ENCODE measurements around the gene TTC39C. TPM values are rescaled to one million over a fixed set of nuclear protein-coding genes. Genes with fewer than 3 reads are reported as not detected.

Gene TTC39C
- total RNA-seq, 1 donor from 2014 or later = 68.4 TPM

DNA sequence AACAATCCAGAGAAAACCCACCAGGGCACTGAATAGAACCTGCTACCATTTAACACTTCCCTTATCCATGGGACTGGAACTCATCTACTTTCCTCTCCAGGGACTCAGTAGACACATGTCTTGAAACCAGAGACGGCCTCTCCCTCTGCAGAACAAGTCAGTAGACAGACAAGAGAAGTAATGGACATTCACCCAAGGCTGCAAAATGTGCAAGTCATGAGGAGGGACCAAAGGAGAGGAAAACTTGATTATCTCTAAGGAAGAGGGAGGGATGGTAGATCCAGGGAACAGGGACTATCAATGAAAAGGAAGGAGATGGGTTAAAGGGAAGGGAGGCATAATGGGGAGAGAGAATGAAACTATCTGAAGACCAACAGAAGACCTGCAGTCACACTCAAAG, 5.3 kb upstream of the TTC39C start:
- H3K9me3 Mint-ChIP-seq = no peaks in the 10 kb centered on the region
- POLR2A ChIA-PET = interaction anchor here (2.1 kb wide), 1 partner anchor 10 kb away, joined by 7 read pairs; no protein-coding TSS in a partner anchor
- intact Hi-C loops (cut with micrococcal nuclease) = no loop called here
- H3K27me3 Mint-ChIP-seq = no peaks in the 10 kb centered on the region
- TF ChIP-seq, protein P1, sequence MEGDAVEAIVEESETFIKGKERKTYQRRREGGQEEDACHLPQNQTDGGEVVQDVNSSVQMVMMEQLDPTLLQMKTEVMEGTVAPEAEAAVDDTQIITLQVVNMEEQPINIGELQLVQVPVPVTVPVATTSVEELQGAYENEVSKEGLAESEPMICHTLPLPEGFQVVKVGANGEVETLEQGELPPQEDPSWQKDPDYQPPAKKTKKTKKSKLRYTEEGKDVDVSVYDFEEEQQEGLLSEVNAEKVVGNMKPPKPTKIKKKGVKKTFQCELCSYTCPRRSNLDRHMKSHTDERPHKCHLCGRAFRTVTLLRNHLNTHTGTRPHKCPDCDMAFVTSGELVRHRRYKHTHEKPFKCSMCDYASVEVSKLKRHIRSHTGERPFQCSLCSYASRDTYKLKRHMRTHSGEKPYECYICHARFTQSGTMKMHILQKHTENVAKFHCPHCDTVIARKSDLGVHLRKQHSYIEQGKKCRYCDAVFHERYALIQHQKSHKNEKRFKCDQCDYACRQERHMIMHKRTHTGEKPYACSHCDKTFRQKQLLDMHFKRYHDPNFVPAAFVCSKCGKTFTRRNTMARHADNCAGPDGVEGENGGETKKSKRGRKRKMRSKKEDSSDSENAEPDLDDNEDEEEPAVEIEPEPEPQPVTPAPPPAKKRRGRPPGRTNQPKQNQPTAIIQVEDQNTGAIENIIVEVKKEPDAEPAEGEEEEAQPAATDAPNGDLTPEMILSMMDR (IDR thresholded peaks at IDR 0.05) = no peak
- DNase-seq (no peak), ATAC-seq (ENCODE audit: low read depth) (no peak)
- H3K36me3 Mint-ChIP-seq (ENCODE audit: low read depth) = no peaks in the 10 kb centered on the region
- CTCF ChIA-PET = no interaction called here
- peak overlapping the region; percentile 48 for H3K4me3 Mint-ChIP-seq
- H3K27ac Mint-ChIP-seq = peak overlapping the region; percentile 92
- peaks cover 62% of the 10 kb centered on the region for H3K4me1 Mint-ChIP-seq

- ATAC-seq (ENCODE audit: low read depth) = peak; percentile 30
- no peaks in the 10 kb centered on the region for H3K36me3 Mint-ChIP-seq (ENCODE audit: low read depth)
- POLR2A ChIA-PET = interaction anchor here (1.9 to 2.1 kb wide), 2 partner anchors 9 to 41 kb away, joined by 7 to 8 read pairs; no protein-coding TSS in a partner anchor
- peaks cover 60% of the 10 kb centered on the region for H3K4me1 Mint-ChIP-seq
- no peak for DNase-seq
- H3K4me3 Mint-ChIP-seq = peak overlapping the region; percentile 48
- no peaks in the 10 kb centered on the region for H3K9me3 Mint-ChIP-seq
- intact Hi-C loops (cut with micrococcal nuclease) = loop anchor here (2.0 to 5.0 kb wide), 7 partner anchors 43 to 777 kb away; partner anchors contain the start of gene RMC1
- peak overlapping the region; percentile 92 for H3K27ac Mint-ChIP-seq
- TF ChIP-seq, protein P1 (IDR thresholded peaks at IDR 0.05) = no peak
- H3K27me3 Mint-ChIP-seq = no peaks in the 10 kb centered on the region
- CTCF ChIA-PET = no interaction called here
Measured at GRCh38 chr18:24009651-24010333, 4.8 kb upstream of the TTC39C start.

GRCh38 chr18:24010673-24011072, 3.9 kb upstream of the TTC39C start:
- intact Hi-C loops (cut with micrococcal nuclease) = loop anchor here (2.0 to 5.0 kb wide), 7 partner anchors 44 to 778 kb away; partner anchors contain the start of gene RMC1
- H3K4me1 Mint-ChIP-seq = peaks cover 67% of the 10 kb centered on the region
- ChIA-PET CTCF (interaction anchor here (1.0 kb wide), 1 partner anchor 11 kb away, joined by 3 read pairs; no protein-coding TSS in a partner anchor), POLR2A (interaction anchor here (0.5 to 2.1 kb wide), 3 partner anchors 9 to 991 kb away, joined by 4 to 8 read pairs (median 7); no protein-coding TSS in a partner anchor)
- DNase-seq (no peak), ATAC-seq (ENCODE audit: low read depth) (no peak)
- H3K36me3 Mint-ChIP-seq (ENCODE audit: low read depth) = peaks cover 6% of the 10 kb centered on the region
- H3K9me3 Mint-ChIP-seq = no peaks in the 10 kb centered on the region
- H3K4me3 Mint-ChIP-seq = no peak overlapping the region
- TF ChIP-seq, protein P1 (IDR thresholded peaks at IDR 0.05) = no peak
- peak overlapping the region; percentile 92 for H3K27ac Mint-ChIP-seq
- H3K27me3 Mint-ChIP-seq = no peaks in the 10 kb centered on the region

DNA sequence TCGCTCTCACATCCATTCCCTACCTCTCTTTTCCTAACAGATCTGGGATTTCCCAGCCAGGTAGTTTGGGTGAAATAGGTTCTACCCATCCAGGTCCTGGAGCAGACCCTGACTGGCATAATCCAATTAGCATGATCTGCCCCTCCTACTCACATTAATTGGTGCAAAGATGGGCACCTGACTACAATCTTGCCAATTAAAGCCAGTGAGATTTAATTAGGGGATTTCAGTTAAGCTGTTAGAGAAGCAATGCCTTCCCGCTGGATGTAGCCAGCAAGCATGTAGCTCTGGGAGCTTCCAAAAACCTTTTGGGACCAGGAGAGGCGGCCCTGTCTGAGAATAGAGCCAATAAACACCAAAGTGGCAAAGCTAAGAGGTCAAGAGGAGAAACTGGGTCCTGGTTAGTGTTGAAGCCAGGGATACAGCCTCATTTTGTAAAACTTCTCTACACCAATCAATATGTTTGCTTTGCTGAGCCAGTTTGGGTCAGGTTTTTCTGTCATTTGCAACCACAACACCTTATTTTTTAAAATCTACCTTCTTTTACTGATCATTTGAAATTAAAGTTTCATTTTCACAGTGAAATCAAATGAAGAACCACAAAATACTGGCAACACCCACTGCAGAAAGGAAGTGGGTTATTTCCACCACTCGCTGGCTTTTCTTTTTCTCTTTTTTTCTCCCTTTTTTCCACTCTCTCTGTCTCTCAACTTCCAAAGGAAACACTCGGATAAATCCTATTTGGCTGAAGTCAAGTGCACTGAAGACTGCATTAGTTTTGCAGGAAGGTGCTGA, 3.2 kb upstream of the TTC39C start:
- CTCF ChIA-PET = interaction anchor here (1.0 kb wide), 1 partner anchor 10 kb away, joined by 3 read pairs; no protein-coding TSS in a partner anchor
- intact Hi-C loops (cut with micrococcal nuclease) = loop anchor here (2.0 to 5.0 kb wide), 7 partner anchors 45 to 779 kb away; partner anchors contain the start of gene RMC1
- POLR2A ChIA-PET = interaction anchor here (0.5 to 2.1 kb wide), 3 partner anchors 8 to 992 kb away, joined by 4 to 8 read pairs (median 7); no protein-coding TSS in a partner anchor
- H3K27ac Mint-ChIP-seq = peak overlapping the region; percentile 92
- H3K36me3 Mint-ChIP-seq (ENCODE audit: low read depth) = peaks cover 6% of the 10 kb centered on the region
- TF ChIP-seq, protein P1 (IDR thresholded peaks at IDR 0.05) = no peak
- ATAC-seq (ENCODE audit: low read depth) = no peak
- H3K4me3 Mint-ChIP-seq = peak overlapping the region; percentile 71
- no peak for DNase-seq
- no peaks in the 10 kb centered on the region for H3K9me3 Mint-ChIP-seq
- peaks cover 72% of the 10 kb centered on the region for H3K4me1 Mint-ChIP-seq
- no peaks in the 10 kb centered on the region for H3K27me3 Mint-ChIP-seq
